Measurements from ENCODE around the gene PIGU. TPM values are rescaled to one million over a fixed set of nuclear protein-coding genes. Genes with fewer than 3 reads are reported as not detected.

The PIGU gene
- total and polyA plus RNA-seq, 9 of the 15 experiments (the other 6 are each of a cell fraction or from before 2014, with no cell fraction given): 6.5 to 100 (median 28.1) TPM

DNA sequence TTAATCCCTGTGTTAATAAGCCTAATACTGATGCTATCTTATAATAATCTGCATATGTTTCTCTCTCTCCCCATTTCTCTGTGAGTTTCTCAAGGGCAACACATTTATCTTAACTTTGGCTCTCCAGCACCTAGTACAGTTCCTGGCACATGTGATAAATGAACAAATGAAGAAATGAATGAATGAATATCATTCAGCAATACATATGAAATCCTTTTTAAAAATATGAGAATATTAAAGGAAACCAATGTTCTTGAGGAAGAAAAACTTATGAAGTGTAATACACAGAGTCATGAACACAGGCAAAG, 55.9 kb downstream of the PIGU start:
- no peak for FAIRE-seq
- ATAC-seq: no peak
- no peak overlapping the region for H3K4me3 ChIP-seq
- peaks cover 26% of the 10 kb centered on the region; the same call in 2 of the 3 replicates for H3K36me3 ChIP-seq (ENCODE audit: control insufficient read depth, insufficient read depth, low read length)
- H3K9me1 ChIP-seq (ENCODE audit: control insufficient read depth, insufficient read depth, low read length): no peaks in the 10 kb centered on the region
- in situ Hi-C loops (cut with MboI): no loop called here
- no TSS peak for BruUV-seq (replicated peaks)
- H3K9me3 ChIP-seq (replicated peaks; ENCODE audit: control insufficient read depth, insufficient read depth, low read depth, low read length): no peaks in the 10 kb centered on the region
- POLR2A ChIA-PET: no interaction called here
- CTCF ChIA-PET (ENCODE audit: low intra/inter-chr PET ratio): no interaction called here
- no peaks in the 10 kb centered on the region for H3K27me3 ChIP-seq (ENCODE audit: control insufficient read depth in 2 of 2, insufficient read depth in 2 of 2, low read length in 2 of 2)
- no peaks in the 10 kb centered on the region for H3K4me1 ChIP-seq (replicated peaks in 1 of 2; ENCODE audit: control insufficient read depth in 2 of 2, insufficient read depth in 2 of 2, low read length in 2 of 2)
- no peak for DNase-seq (ENCODE audit: extremely low read depth in 1 of 4, low spot score in 3 of 4)
- H3K9ac ChIP-seq (ENCODE audit: insufficient read depth in 1 of 2, low read depth in 2 of 2, low read length in 2 of 2): no peak overlapping the region
- no peaks in the 10 kb centered on the region for H4K20me1 ChIP-seq (replicated peaks; ENCODE audit: control insufficient read depth, insufficient read depth, low read length)
- no peak overlapping the region for H3K4me2 ChIP-seq (ENCODE audit: insufficient read depth, low read length)
- intact Hi-C loops (cut with micrococcal nuclease): no loop called here
- no peak overlapping the region for H3K27ac ChIP-seq (ENCODE audit: extremely low read depth, low read depth, low read length)
- no peaks in the 10 kb centered on the region for H3K79me2 ChIP-seq (ENCODE audit: control insufficient read depth, insufficient read depth, low read length)
- H2AFZ ChIP-seq (ENCODE audit: low read depth, low read length): no peak overlapping the region
- TF ChIP-seq SAFB2 (IDR thresholded peaks at IDR 0.05; ENCODE audit: borderline replicate concordance, low read depth, low read length, severe bottlenecking) (no peak), MEF2A (IDR thresholded peaks at IDR 0.05; ENCODE audit: control insufficient read depth, low read depth, low read length) (no peak), SMAD4 (CRISPR knock-in tag; conservative IDR thresholded peaks at IDR 0.05) (no peak), SMARCA5 (IDR thresholded peaks at IDR 0.05) (no peak), FOXJ3 (CRISPR knock-in tag; IDR thresholded peaks at IDR 0.05) (no peak), ZFP1 (CRISPR knock-in tag; IDR thresholded peaks at IDR 0.05) (no peak), SMARCC2 (IDR thresholded peaks at IDR 0.05; ENCODE audit: low read depth) (no peak), KLF16 (IDR thresholded peaks at IDR 0.05) (no peak), RBM15 (IDR thresholded peaks at IDR 0.05; ENCODE audit: insufficient read depth, low read length) (no peak), KLF10 (CRISPR knock-in tag; IDR thresholded peaks at IDR 0.05) (no peak), CBX8 (IDR thresholded peaks at IDR 0.05; ENCODE audit: borderline replicate concordance, extremely low read depth, low read depth, low read length, poor library complexity, severe bottlenecking) (no peak), ZBTB9 (CRISPR knock-in tag; IDR thresholded peaks at IDR 0.05) (no peak)
- TF ChIP-seq, protein P1, sequence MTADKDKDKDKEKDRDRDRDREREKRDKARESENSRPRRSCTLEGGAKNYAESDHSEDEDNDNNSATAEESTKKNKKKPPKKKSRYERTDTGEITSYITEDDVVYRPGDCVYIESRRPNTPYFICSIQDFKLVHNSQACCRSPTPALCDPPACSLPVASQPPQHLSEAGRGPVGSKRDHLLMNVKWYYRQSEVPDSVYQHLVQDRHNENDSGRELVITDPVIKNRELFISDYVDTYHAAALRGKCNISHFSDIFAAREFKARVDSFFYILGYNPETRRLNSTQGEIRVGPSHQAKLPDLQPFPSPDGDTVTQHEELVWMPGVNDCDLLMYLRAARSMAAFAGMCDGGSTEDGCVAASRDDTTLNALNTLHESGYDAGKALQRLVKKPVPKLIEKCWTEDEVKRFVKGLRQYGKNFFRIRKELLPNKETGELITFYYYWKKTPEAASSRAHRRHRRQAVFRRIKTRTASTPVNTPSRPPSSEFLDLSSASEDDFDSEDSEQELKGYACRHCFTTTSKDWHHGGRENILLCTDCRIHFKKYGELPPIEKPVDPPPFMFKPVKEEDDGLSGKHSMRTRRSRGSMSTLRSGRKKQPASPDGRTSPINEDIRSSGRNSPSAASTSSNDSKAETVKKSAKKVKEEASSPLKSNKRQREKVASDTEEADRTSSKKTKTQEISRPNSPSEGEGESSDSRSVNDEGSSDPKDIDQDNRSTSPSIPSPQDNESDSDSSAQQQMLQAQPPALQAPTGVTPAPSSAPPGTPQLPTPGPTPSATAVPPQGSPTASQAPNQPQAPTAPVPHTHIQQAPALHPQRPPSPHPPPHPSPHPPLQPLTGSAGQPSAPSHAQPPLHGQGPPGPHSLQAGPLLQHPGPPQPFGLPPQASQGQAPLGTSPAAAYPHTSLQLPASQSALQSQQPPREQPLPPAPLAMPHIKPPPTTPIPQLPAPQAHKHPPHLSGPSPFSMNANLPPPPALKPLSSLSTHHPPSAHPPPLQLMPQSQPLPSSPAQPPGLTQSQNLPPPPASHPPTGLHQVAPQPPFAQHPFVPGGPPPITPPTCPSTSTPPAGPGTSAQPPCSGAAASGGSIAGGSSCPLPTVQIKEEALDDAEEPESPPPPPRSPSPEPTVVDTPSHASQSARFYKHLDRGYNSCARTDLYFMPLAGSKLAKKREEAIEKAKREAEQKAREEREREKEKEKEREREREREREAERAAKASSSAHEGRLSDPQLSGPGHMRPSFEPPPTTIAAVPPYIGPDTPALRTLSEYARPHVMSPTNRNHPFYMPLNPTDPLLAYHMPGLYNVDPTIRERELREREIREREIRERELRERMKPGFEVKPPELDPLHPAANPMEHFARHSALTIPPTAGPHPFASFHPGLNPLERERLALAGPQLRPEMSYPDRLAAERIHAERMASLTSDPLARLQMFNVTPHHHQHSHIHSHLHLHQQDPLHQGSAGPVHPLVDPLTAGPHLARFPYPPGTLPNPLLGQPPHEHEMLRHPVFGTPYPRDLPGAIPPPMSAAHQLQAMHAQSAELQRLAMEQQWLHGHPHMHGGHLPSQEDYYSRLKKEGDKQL (CRISPR knock-in tag; IDR thresholded peaks at IDR 0.05; ENCODE audit: borderline replicate concordance): no peak
- TF ChIP-seq, protein P2, sequence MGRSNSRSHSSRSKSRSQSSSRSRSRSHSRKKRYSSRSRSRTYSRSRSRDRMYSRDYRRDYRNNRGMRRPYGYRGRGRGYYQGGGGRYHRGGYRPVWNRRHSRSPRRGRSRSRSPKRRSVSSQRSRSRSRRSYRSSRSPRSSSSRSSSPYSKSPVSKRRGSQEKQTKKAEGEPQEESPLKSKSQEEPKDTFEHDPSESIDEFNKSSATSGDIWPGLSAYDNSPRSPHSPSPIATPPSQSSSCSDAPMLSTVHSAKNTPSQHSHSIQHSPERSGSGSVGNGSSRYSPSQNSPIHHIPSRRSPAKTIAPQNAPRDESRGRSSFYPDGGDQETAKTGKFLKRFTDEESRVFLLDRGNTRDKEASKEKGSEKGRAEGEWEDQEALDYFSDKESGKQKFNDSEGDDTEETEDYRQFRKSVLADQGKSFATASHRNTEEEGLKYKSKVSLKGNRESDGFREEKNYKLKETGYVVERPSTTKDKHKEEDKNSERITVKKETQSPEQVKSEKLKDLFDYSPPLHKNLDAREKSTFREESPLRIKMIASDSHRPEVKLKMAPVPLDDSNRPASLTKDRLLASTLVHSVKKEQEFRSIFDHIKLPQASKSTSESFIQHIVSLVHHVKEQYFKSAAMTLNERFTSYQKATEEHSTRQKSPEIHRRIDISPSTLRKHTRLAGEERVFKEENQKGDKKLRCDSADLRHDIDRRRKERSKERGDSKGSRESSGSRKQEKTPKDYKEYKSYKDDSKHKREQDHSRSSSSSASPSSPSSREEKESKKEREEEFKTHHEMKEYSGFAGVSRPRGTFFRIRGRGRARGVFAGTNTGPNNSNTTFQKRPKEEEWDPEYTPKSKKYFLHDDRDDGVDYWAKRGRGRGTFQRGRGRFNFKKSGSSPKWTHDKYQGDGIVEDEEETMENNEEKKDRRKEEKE (IDR thresholded peaks at IDR 0.05; ENCODE audit: borderline replicate concordance in 1 of 2, control insufficient read depth in 1 of 2, low read depth in 2 of 2, low read length in 1 of 2): no peak

Data from K562 (cell line).